Colonic mucosa (tissue), 4 donors: ENCODE results near the gene MTTP. TPM values are rescaled to one million over a fixed set of nuclear protein-coding genes. Genes with fewer than 3 reads are reported as not detected.

ENCODE experiments used
- DNase-seq: peaks from one replicate; pipeline ENCODE4 v3.0.0-alpha.2; 2020
- H3K27ac ChIP-seq: fragments of 200-600 bp; one replicate; pipeline ENCODE4 v1.8.0; 2021
- H3K27me3 ChIP-seq: fragments of 200-600 bp; one replicate; pipeline ENCODE4 v1.8.0; 2021
- H3K36me3 ChIP-seq: fragments of 200-600 bp; one replicate; pipeline ENCODE4 v1.8.0; 2021
- H3K4me1 ChIP-seq: fragments of 200-600 bp; one replicate; pipeline ENCODE4 v1.8.0; 2021; ENCODE audit warnings: mild to moderate bottlenecking
- H3K4me3 ChIP-seq: fragments of 200-600 bp; one replicate; pipeline ENCODE4 v1.8.0; 2021
- H3K9ac ChIP-seq, 2 donors: one replicate each; pipeline ENCODE4 v1.7.0; 2013; ENCODE audit warnings: control low read depth in 2 of 2, low read depth in 2 of 2, low read length in 2 of 2
- H3K9me3 ChIP-seq: fragments of 200-600 bp; one replicate; pipeline ENCODE4 v1.8.0; 2021
- CTCF ChIP-seq: fragments of 200-600 bp; IDR thresholded peaks from one replicate; pipeline ENCODE4 v1.8.0; 2022; ENCODE audit warnings: antibody characterized with exemption, mild to moderate bottlenecking
- intact Hi-C: fragments of 100-400 bp; cut with DNase I; formaldehyde crosslinking; loops from one replicate; pipeline ENCODE4 v1.14.1; 2022
- total RNA-seq, 2 donors: library from RNA; stranded (reverse); fragmentation: NEBNext Ultra II Directional in 1 of 2; extraction: Animal tissue kit (Norgen Biotek cat#: 25700) in 1 of 2; gene quantifications; one replicate each; pipeline ENCODE4 v1.2.1, GENCODE V29; 2021
- donor health status: healthy.
- donor health status: DM: no; HTN: no; CAD: no.
- donor health status: DM: no; HTN: no; CAD: no.

The MTTP gene
- total RNA-seq, 2 donors from 2014 or later, result 0.69 to 1.3 TPM

- Histone ChIP-seq H3K27me3 (no peaks in the 10 kb centered on the region), H3K27ac (no peak overlapping the region), H3K4me1 (no peaks in the 10 kb centered on the region), H3K4me3 (no peak overlapping the region), H3K36me3 (no peaks in the 10 kb centered on the region), H3K9me3 (no peaks in the 10 kb centered on the region), H3K9ac (no peak overlapping the region)
- DNase-seq, result no peak
- intact Hi-C loops, result no loop called here
- no peak for TF ChIP-seq CTCF
These were observed 91.4 kb downstream of the MTTP start for GRCh38 chr4:99665983-99666382.

GRCh38 chr4:99668472-99668871 lies 93.8 kb downstream of the MTTP start:
- H3K4me3 ChIP-seq, result no peak overlapping the region
- DNase-seq, result no peak
- H3K27me3 ChIP-seq, result no peaks in the 10 kb centered on the region
- no peak overlapping the region for H3K27ac ChIP-seq
- H3K9me3 ChIP-seq, result no peaks in the 10 kb centered on the region
- TF ChIP-seq CTCF, result no peak
- intact Hi-C loops, result no loop called here
- no peak overlapping the region for H3K9ac ChIP-seq
- H3K36me3 ChIP-seq, result no peaks in the 10 kb centered on the region
- H3K4me1 ChIP-seq, result no peaks in the 10 kb centered on the region

GRCh38 chr4:99669084-99669483 lies 94.5 kb downstream of the MTTP start:
- Histone ChIP-seq H3K36me3 (no peaks in the 10 kb centered on the region), H3K27me3 (no peaks in the 10 kb centered on the region), H3K27ac (no peak overlapping the region), H3K9me3 (no peaks in the 10 kb centered on the region), H3K9ac (no peak overlapping the region), H3K4me1 (no peaks in the 10 kb centered on the region), H3K4me3 (no peak overlapping the region)
- intact Hi-C loops, result no loop called here
- DNase-seq, result no peak
- no peak for TF ChIP-seq CTCF

- Histone ChIP-seq H3K27me3 (no peaks in the 10 kb centered on the region), H3K27ac (no peak overlapping the region), H3K36me3 (no peaks in the 10 kb centered on the region), H3K9me3 (no peaks in the 10 kb centered on the region), H3K9ac (no peak overlapping the region), H3K4me3 (no peak overlapping the region), H3K4me1 (no peaks in the 10 kb centered on the region)
- DNase-seq, result no peak
- no peak for TF ChIP-seq CTCF
- intact Hi-C loops, result no loop called here
These were observed 95.9 kb downstream of the MTTP start for GRCh38 chr4:99670409-99671073.

Other genes with a start within 250 kb of the MTTP start
- gene ADH1C, start 222.1 kb upstream of the MTTP start, total RNA-seq, result 100 to 1,000 TPM; 140 to 240 TPM
- not detected for gene ADH7, start 139.5 kb upstream of the MTTP start, total RNA-seq
- gene C4orf17, start 63.8 kb upstream of the MTTP start, total RNA-seq, result not detected
- 10 to 100 TPM in 1 of 2 donors, 1 to 10 TPM in 1; 6.8 to 10.6 TPM for gene TRMT10A, start 10.8 kb upstream of the MTTP start, total RNA-seq
- gene C4orf54, start 83.0 kb downstream of the MTTP start, total RNA-seq, result under 1 TPM in 1 of 2 donors, not detected in 1; 0.27 TPM
- 1 to 10 TPM; 3.6 to 5.0 TPM for gene DAPP1, start 242.0 kb downstream of the MTTP start, total RNA-seq